Mesodermal cell (in vitro differentiated cells): ENCODE data around the gene TNNI2.

ENCODE experiments used
- H3K27ac ChIP-seq: 2 replicates; pipeline ENCODE4 v1.7.0; 2013; ENCODE audit warnings: mild to moderate bottlenecking, low read depth, low read length, moderate library complexity; ENCODE audit not compliant: severe bottlenecking
- H3K36me3 ChIP-seq: 2 replicates; pipeline ENCODE4 v1.7.1; 2013; ENCODE audit warnings: mild to moderate bottlenecking, low read length, moderate library complexity; ENCODE audit not compliant: control insufficient read depth, insufficient read depth
- H3K4me1 ChIP-seq: one replicate; pipeline ENCODE4 v1.7.1; 2013; ENCODE audit warnings: mild to moderate bottlenecking, low read length; ENCODE audit not compliant: insufficient read depth, control insufficient read depth, poor library complexity, severe bottlenecking
- H3K4me3 ChIP-seq: 2 replicates; pipeline ENCODE4 v1.7.0; 2013; ENCODE audit warnings: low read length, control low read depth, mild to moderate bottlenecking; ENCODE audit not compliant: insufficient read depth, poor library complexity, severe bottlenecking; ENCODE audit errors: extremely low read depth
- H3K9me3 ChIP-seq: 2 replicates; pipeline ENCODE4 v1.7.1; 2013; ENCODE audit warnings: mild to moderate bottlenecking, low read length, moderate library complexity; ENCODE audit not compliant: control insufficient read depth
- WGBS, 2 experiments: methylation state at CpG; one replicate each; pipeline ENCODE4 v1.1.5; 2013; ENCODE audit warnings: missing lambda C conversion rate in 2 of 2; ENCODE audit not compliant: insufficient coverage in 2 of 2; 5-methylcytosine and 5-hydroxymethylcytosine counted together

The TNNI2 gene

GRCh38 chr11:1835671-1836010 lies 3.1 kb upstream of the TNNI2 start:
- 88 to 91% methylated on average over 12 of the region's 12 CpGs for WGBS, 2 experiments
- Histone ChIP-seq H3K9me3 (no peaks in the 10 kb centered on the region), H3K4me1 (peaks cover 7% of the 10 kb centered on the region), H3K36me3 (no peaks in the 10 kb centered on the region), H3K27ac (no peak overlapping the region), H3K4me3 (no peak overlapping the region)

GRCh38 chr11:1836011-1836945 lies 2.5 kb upstream of the TNNI2 start:
- Histone ChIP-seq H3K36me3 (no peaks in the 10 kb centered on the region), H3K4me3 (no peak overlapping the region), H3K9me3 (no peaks in the 10 kb centered on the region), H3K27ac (no peak overlapping the region), H3K4me1 (peaks cover 2% of the 10 kb centered on the region)
- 91 to 95% methylated on average over 39 to 41 of the region's 43 CpGs for WGBS, 2 experiments

- H3K4me3 ChIP-seq = no peak overlapping the region
- peaks cover 2% of the 10 kb centered on the region for H3K4me1 ChIP-seq
- no peaks in the 10 kb centered on the region for H3K9me3 ChIP-seq
- WGBS, 2 experiments = 60 to 73% methylated on average over 29 to 33 of the region's 38 CpGs
- no peaks in the 10 kb centered on the region for H3K36me3 ChIP-seq
- no peak overlapping the region for H3K27ac ChIP-seq
These were observed 1.4 kb upstream of the TNNI2 start for GRCh38 chr11:1837171-1838076.

- Histone ChIP-seq H3K27ac (no peak overlapping the region), H3K4me3 (no peak overlapping the region), H3K9me3 (no peaks in the 10 kb centered on the region), H3K36me3 (no peaks in the 10 kb centered on the region), H3K4me1 (peaks cover 2% of the 10 kb centered on the region)
- WGBS, 2 experiments = 84 to 87% methylated on average over 15 to 17 of the region's 17 CpGs
These were observed 730 bp upstream of the TNNI2 start for GRCh38 chr11:1838077-1838425.

GRCh38 chr11:1839204-1839923 lies 583 bp downstream of the TNNI2 start:
- no peaks in the 10 kb centered on the region for H3K36me3 ChIP-seq
- H3K9me3 ChIP-seq = no peaks in the 10 kb centered on the region
- H3K27ac ChIP-seq = no peak overlapping the region
- 86 to 96% methylated on average over 3 to 6 of the region's 12 CpGs for WGBS, 2 experiments
- peaks cover 5% of the 10 kb centered on the region for H3K4me1 ChIP-seq
- no peak overlapping the region for H3K4me3 ChIP-seq

GRCh38 chr11:1839924-1840779 lies 1.4 kb downstream of the TNNI2 start:
- WGBS, 2 experiments = 82 to 92% methylated on average over 17 to 18 of the region's 26 CpGs
- Histone ChIP-seq H3K36me3 (no peaks in the 10 kb centered on the region), H3K4me3 (no peak overlapping the region), H3K9me3 (no peaks in the 10 kb centered on the region), H3K4me1 (peaks cover 13% of the 10 kb centered on the region), H3K27ac (no peak overlapping the region)

GRCh38 chr11:1840780-1841480 lies 2.1 kb downstream of the TNNI2 start:
- Histone ChIP-seq H3K36me3 (no peaks in the 10 kb centered on the region), H3K27ac (no peak overlapping the region), H3K4me1 (peaks cover 15% of the 10 kb centered on the region), H3K4me3 (no peak overlapping the region), H3K9me3 (no peaks in the 10 kb centered on the region)
- 92 to 93% methylated on average over 26 to 32 of the region's 37 CpGs for WGBS, 2 experiments

- Histone ChIP-seq H3K4me1 (peaks cover 15% of the 10 kb centered on the region), H3K4me3 (no peak overlapping the region), H3K9me3 (no peaks in the 10 kb centered on the region), H3K27ac (no peak overlapping the region), H3K36me3 (no peaks in the 10 kb centered on the region)
- WGBS, 2 experiments = 92 to 95% methylated on average over 18 to 19 of the region's 19 CpGs
These were observed 2.8 kb downstream of the TNNI2 start for GRCh38 chr11:1841511-1842148.
